Spleen (tissue), 7 donors: Measurements from ENCODE around the gene TFPI.

Source experiments
- CTCF ChIP-seq, 11 experiments: fragments of 200-600 bp in 7 of 11; fragments of 450-650 bp in 4 of 11; sonication (generic) in 4 of 11; IDR thresholded peaks in 8 of 11; conservative IDR thresholded peaks in 3 of 11; 1 replicate in 7 of 11; 2 replicates in 4 of 11; pipeline versions ENCODE4 v1.4.0 to v1.8.0; 2016 to 2021; ENCODE audit warnings: antibody characterized with exemption in 11 of 11, inconsistent platforms in 4 of 11, mild to moderate bottlenecking in 1 of 11
- POLR2A ChIP-seq, 3 donors: fragments of 450-650 bp; IDR thresholded peaks; one replicate each; pipeline ENCODE4 v1.5.1; 2017; ENCODE audit warnings: antibody characterized with exemption in 3 of 3, mild to moderate bottlenecking in 1 of 3
- donor health status: DM: no; HTN: no; CAD: no; lungs with moderate emphysema.
- donor health status: DM: no; HTN: no; CAD: no.
- donor health status: DM: no; HTN: no; CAD: no.

GRCh38 chr2:187500585-187501359 is 53.5 kb downstream of the TFPI start:
- TF ChIP-seq POLR2A (IDR thresholded peaks at IDR 0.05) (no peak), CTCF (IDR thresholded peaks at IDR 0.05 in 8 of 11, conservative IDR thresholded peaks at IDR 0.05 in 3 of 11) (no peak)
